ENCODE data around the gene TNFRSF1B.

The TNFRSF1B gene

GRCh38 chr1:12169442-12170135 lies 2.8 kb downstream of the TNFRSF1B start (continued):
- no peak for TF ChIP-seq HOXC10 (CRISPR knock-in tag; IDR thresholded peaks at IDR 0.05)
- TF ChIP-seq ZSCAN18 (tag by site-specific recombination; IDR thresholded peaks at IDR 0.05) = no peak
- TF ChIP-seq ZNF449 (tag by site-specific recombination; IDR thresholded peaks at IDR 0.05) = no peak
- no peak for TF ChIP-seq ZNF174 (tag by site-specific recombination; IDR thresholded peaks at IDR 0.05)
- TF ChIP-seq BCL11B (tag by site-specific recombination; IDR thresholded peaks at IDR 0.05; ENCODE audit: low read depth) = no peak

- Histone ChIP-seq H3K4me1 (ENCODE audit: control insufficient read depth, insufficient read depth, low read length) (no peaks in the 10 kb centered on the region), H3K9me3 (ENCODE audit: control insufficient read depth, insufficient read depth, low read depth, low read length) (no peaks in the 10 kb centered on the region), H3K36me3 (ENCODE audit: control insufficient read depth in 2 of 2, insufficient read depth in 1 of 2, low read length in 2 of 2) (no peaks in the 10 kb centered on the region), H3K27ac (ENCODE audit: extremely low read depth, low read depth, low read length) (no peak overlapping the region), H3K4me3 (ENCODE audit: low read depth, low read length) (no peak overlapping the region)
- TF ChIP-seq ZNF362 (tag by site-specific recombination; IDR thresholded peaks at IDR 0.05) = no peak
- TF ChIP-seq EGR2 (tag by site-specific recombination; IDR thresholded peaks at IDR 0.05; ENCODE audit: low read depth) = peak; percentile 50
- ChIA-PET CTCF (interaction anchor here (0.6 kb wide), 1 partner anchor 19 kb away, joined by 5 read pairs; no protein-coding TSS in a partner anchor), POLR2A (no interaction called here)
Observed at GRCh38 chr1:12170263-12170671, 3.5 kb downstream of the TNFRSF1B start.

GRCh38 chr1:12171206-12172041 lies 4.6 kb downstream of the TNFRSF1B start:
- ChIA-PET CTCF (no interaction called here), POLR2A (no interaction called here)
- H3K4me1 ChIP-seq (ENCODE audit: control insufficient read depth, insufficient read depth, low read length) = no peaks in the 10 kb centered on the region
- no peak overlapping the region for H3K4me3 ChIP-seq (ENCODE audit: low read depth, low read length)
- TF ChIP-seq ZNF623 (tag by site-specific recombination; IDR thresholded peaks at IDR 0.05) = peak; percentile 86
- TF ChIP-seq ZNF398 (tag by site-specific recombination; IDR thresholded peaks at IDR 0.05) = no peak
- no peak overlapping the region for H3K27ac ChIP-seq (ENCODE audit: extremely low read depth, low read depth, low read length)
- H3K9me3 ChIP-seq (ENCODE audit: control insufficient read depth, insufficient read depth, low read depth, low read length) = no peaks in the 10 kb centered on the region
- H3K36me3 ChIP-seq (ENCODE audit: control insufficient read depth in 2 of 2, insufficient read depth in 1 of 2, low read length in 2 of 2) = no peaks in the 10 kb centered on the region

- no peaks in the 10 kb centered on the region for H3K4me1 ChIP-seq (ENCODE audit: control insufficient read depth, insufficient read depth, low read length)
- H3K9me3 ChIP-seq (ENCODE audit: control insufficient read depth, insufficient read depth, low read depth, low read length) = no peaks in the 10 kb centered on the region
- POLR2A ChIA-PET = no interaction called here
- CTCF ChIA-PET = no interaction called here
- no peak for TF ChIP-seq ZNF529 (tag by site-specific recombination; IDR thresholded peaks at IDR 0.05; ENCODE audit: insufficient replicate concordance)
- no peak overlapping the region for H3K27ac ChIP-seq (ENCODE audit: extremely low read depth, low read depth, low read length)
- H3K4me3 ChIP-seq (ENCODE audit: low read depth, low read length) = no peak overlapping the region
- H3K36me3 ChIP-seq (ENCODE audit: control insufficient read depth in 2 of 2, insufficient read depth in 1 of 2, low read length in 2 of 2) = no peaks in the 10 kb centered on the region
Observed at GRCh38 chr1:12172042-12172851, 5.5 kb downstream of the TNFRSF1B start.

Data from HEK293 (cell line).